Endothelial cell of umbilical vein (primary cell): ENCODE measurements around the gene ZNF670. TPM values are rescaled to one million over a fixed set of nuclear protein-coding genes. Genes with fewer than 3 reads are reported as not detected.

Source experiments
- BruUV-seq: library from RNA; stranded (reverse); fragments of 400-500 nt; replicated peaks from 2 replicates; lab custom pipeline; 2021; lab: Mats Ljungman, UMichigan
- CTCF ChIA-PET: fragments of 300-600, 350-600 bp; sonication (Branson Sonifier 250); formaldehyde crosslinking; loops from one replicate; lab custom pipeline; 2021; ENCODE audit warnings: antibody characterized with exemption, inconsistent platforms; lab: Charles Lee
- POLR2A ChIA-PET: fragments of 300-600, 350-600 bp; sonication (Branson Sonifier 250); formaldehyde crosslinking; loops from one replicate; lab custom pipeline; 2021; ENCODE audit warnings: antibody characterized with exemption, inconsistent platforms; lab: Charles Lee
- DNase-seq: peaks from one replicate; pipeline ENCODE4 v3.0.0-alpha.2; 2011; ENCODE audit warnings: low read depth, low spot score
- FAIRE-seq: peaks from 2 replicates; lab custom pipeline; 2011; peaks lifted over from hg19 to GRCh38; lab: Jason Lieb, UNC
- H2AFZ ChIP-seq: 2 replicates; pipeline ENCODE4 v1.6.0; 2012; ENCODE audit warnings: low read depth, low read length, control low read depth, inconsistent platforms
- H3K27ac ChIP-seq: 2 replicates; pipeline ENCODE4 v1.5.1; 2011; ENCODE audit warnings: low read depth, mild to moderate bottlenecking, control low read depth, low read length, moderate library complexity; ENCODE audit not compliant: insufficient read depth
- H3K27me3 ChIP-seq, 2 experiments: 2 replicates each; pipeline versions ENCODE4 v1.6.0 to v1.6.1; 2011; ENCODE audit warnings: low read length in 2 of 2, mixed read lengths in 1 of 2; ENCODE audit not compliant: control insufficient read depth in 2 of 2, insufficient read depth in 2 of 2
- H3K36me3 ChIP-seq, 2 experiments: 2 replicates in 1 of 2; 3 replicates in 1 of 2; pipeline ENCODE4 v1.5.1; 2011; ENCODE audit warnings: low read length in 2 of 2, mild to moderate bottlenecking in 1 of 2, moderate library complexity in 1 of 2; ENCODE audit not compliant: control insufficient read depth in 2 of 2, insufficient read depth in 2 of 2; ENCODE audit errors: extremely low read depth in 1 of 2
- H3K4me1 ChIP-seq: 3 replicates; pipeline ENCODE4 v1.5.1; 2011; ENCODE audit warnings: mild to moderate bottlenecking, low read length; ENCODE audit not compliant: control insufficient read depth, insufficient read depth; ENCODE audit errors: extremely low read depth
- H3K4me2 ChIP-seq: 2 replicates; pipeline ENCODE4 v1.6.1; 2011; ENCODE audit warnings: low read length, control low read depth, mixed read lengths; ENCODE audit not compliant: insufficient read depth
- H3K4me3 ChIP-seq, 3 experiments: fragments of 200-600 bp in 1 of 3; sonication (generic), shearing (Covaris generic) in 1 of 3; replicated peaks in 1 of 3; 2 replicates each; pipeline ENCODE4 v1.5.1; 2011 to 2016; ENCODE audit warnings: control low read depth in 3 of 3, low read length in 3 of 3, mild to moderate bottlenecking in 2 of 3, inconsistent platforms in 1 of 3, low read depth in 1 of 3, moderate library complexity in 1 of 3; ENCODE audit not compliant: insufficient read depth in 1 of 3
- H3K79me2 ChIP-seq: 2 replicates; pipeline ENCODE4 v1.6.0; 2012; ENCODE audit warnings: low read length, inconsistent platforms; ENCODE audit not compliant: control insufficient read depth, insufficient read depth
- H3K9ac ChIP-seq: replicated peaks from 2 replicates; pipeline ENCODE3; 2011; ENCODE audit warnings: low read length, control low read depth; ENCODE audit not compliant: insufficient read depth; ENCODE audit errors: extremely low read depth
- H3K9me1 ChIP-seq: replicated peaks from 3 replicates; pipeline ENCODE4 v1.6.0; 2011; ENCODE audit warnings: mild to moderate bottlenecking, low read length; ENCODE audit not compliant: control insufficient read depth, insufficient read depth; ENCODE audit errors: extremely low read depth
- H3K9me3 ChIP-seq: replicated peaks from 2 replicates; pipeline ENCODE4 v1.5.1; 2012; ENCODE audit warnings: low read length, inconsistent platforms; ENCODE audit not compliant: control insufficient read depth, insufficient read depth
- H4K20me1 ChIP-seq: replicated peaks from 2 replicates; pipeline ENCODE3; 2011; ENCODE audit warnings: mild to moderate bottlenecking, low read length; ENCODE audit not compliant: control insufficient read depth, insufficient read depth; ENCODE audit errors: extremely low read depth
- GATA2 ChIP-seq: IDR thresholded peaks from 2 replicates; pipeline ENCODE4 v1.7.0; 2011; ENCODE audit warnings: low read depth, mild to moderate bottlenecking, moderate library complexity, mixed read lengths, low read length; ENCODE audit not compliant: insufficient read length, insufficient read depth
- JUN ChIP-seq: IDR thresholded peaks from 2 replicates; pipeline ENCODE4 v1.6.1; 2011; ENCODE audit warnings: borderline replicate concordance, low read depth; ENCODE audit not compliant: insufficient read length, insufficient read depth
- dilution Hi-C: fragments of 300-500 bp; cut with MboI; formaldehyde crosslinking; loops from one replicate; pipeline ENCODE4 v1.15.0; 2019; ENCODE audit warnings: low sequenced_read_pairs; ENCODE audit not compliant: extremely low pct_ligation_motif_present
- intact Hi-C: fragments of 100-400 bp; cut with micrococcal nuclease; formaldehyde crosslinking; loops from one replicate; pipeline ENCODE4 v1.10.0; 2022
- polyA plus RNA-seq, 4 experiments: library from polyadenylated mRNA; depleted of rRNA in 3 of 4; stranded (reverse) in 3 of 4; unstranded in 1 of 4; fragments of >200 nt; gene quantifications; 2 replicates each; pipeline versions ENCODE4 v1.2.1 to v1.2.3, GENCODE V29; 2011 to 2012; ENCODE audit warnings: missing spikeins in 1 of 4
- total RNA-seq: library from RNA; stranded (reverse); gene quantifications from 2 replicates; pipeline ENCODE4 v1.2.3, GENCODE V29; 2021

ZNF670 gene
- total and polyA plus RNA-seq, 2 donors (not counting 3 experiments of a cell fraction or from before 2014, with no cell fraction given): 1.3 to 5.2 TPM

- no peak for TF ChIP-seq JUN
- Histone ChIP-seq H3K27me3 (peaks cover 0 to 6% of the 10 kb centered on the region in 2 experiments), H3K79me2 (no peaks in the 10 kb centered on the region), H3K27ac (no peak overlapping the region), H2AFZ (no peak overlapping the region), H3K4me3 (no peak overlapping the region), H3K9me3 (no peaks in the 10 kb centered on the region), H3K9me1 (no peaks in the 10 kb centered on the region), H3K4me1 (no peaks in the 10 kb centered on the region), H4K20me1 (no peaks in the 10 kb centered on the region), H3K36me3 (no peaks in the 10 kb centered on the region), H3K9ac (no peak overlapping the region), H3K4me2 (no peak overlapping the region)
- dilution Hi-C loops: no loop called here
- intact Hi-C loops: no loop called here
- CTCF ChIA-PET: no interaction called here
- POLR2A ChIA-PET: no interaction called here
- DNase-seq: no peak
- FAIRE-seq: no peak
- BruUV-seq: no TSS peak
Measured at GRCh38 chr1:247115141-247115510, 36.5 kb upstream of the ZNF670 start.

DNA sequence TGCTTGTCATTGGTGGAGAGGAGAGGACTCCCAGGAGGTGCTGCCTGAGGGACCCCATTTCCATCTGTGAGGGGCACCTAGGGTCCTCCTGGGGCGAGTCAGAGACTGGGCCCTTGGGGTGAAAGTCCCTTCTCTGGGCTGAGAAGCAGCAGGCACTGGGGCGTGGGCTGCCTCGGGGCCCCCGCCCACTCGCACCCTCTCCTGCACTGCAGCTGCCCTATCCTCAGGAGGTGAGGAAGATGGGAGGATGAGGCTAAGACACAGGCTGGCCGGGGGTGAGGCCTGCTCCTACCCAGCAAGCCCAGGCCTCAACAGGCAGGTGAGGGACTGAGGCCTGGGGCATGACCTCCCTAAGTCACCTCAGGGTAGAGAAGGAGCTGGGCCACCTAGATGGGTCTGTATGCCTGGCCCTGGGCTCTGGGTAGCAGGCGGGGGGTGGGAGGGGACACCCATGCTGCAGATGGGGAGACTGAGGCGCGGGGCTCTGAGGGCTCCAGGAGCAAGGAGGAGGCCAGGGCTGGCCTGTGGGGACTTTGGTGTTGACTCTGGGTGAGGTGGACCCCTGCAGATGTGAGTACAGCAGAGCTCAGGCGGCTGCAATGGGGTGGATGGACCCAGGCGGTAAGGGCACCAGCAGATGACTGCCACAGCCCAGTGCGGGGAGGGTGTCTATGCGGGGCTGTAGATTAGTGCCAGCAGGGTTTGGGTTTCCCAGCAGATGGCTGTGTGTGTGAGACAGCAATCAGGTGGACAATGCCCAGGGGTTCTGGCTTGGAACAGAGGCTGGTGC is 35.9 kb upstream of the ZNF670 start:
- BruUV-seq: no TSS peak
- POLR2A ChIA-PET: no interaction called here
- intact Hi-C loops (no loop called here), dilution Hi-C loops (no loop called here)
- Histone ChIP-seq H3K4me3 (no peak overlapping the region), H3K4me2 (no peak overlapping the region), H3K27me3 (peaks cover 0 to 8% of the 10 kb centered on the region in 2 experiments), H3K79me2 (no peaks in the 10 kb centered on the region), H3K4me1 (no peaks in the 10 kb centered on the region), H3K9me3 (no peaks in the 10 kb centered on the region), H4K20me1 (no peaks in the 10 kb centered on the region), H3K27ac (no peak overlapping the region), H3K9ac (no peak overlapping the region), H3K36me3 (no peaks in the 10 kb centered on the region), H2AFZ (no peak overlapping the region), H3K9me1 (no peaks in the 10 kb centered on the region)
- FAIRE-seq (no peak), DNase-seq (no peak)
- TF ChIP-seq GATA2: no peak
- CTCF ChIA-PET: no interaction called here
